ENCODE measurements around the gene CSMD2. TPM values are rescaled to one million over a fixed set of nuclear protein-coding genes. Genes with fewer than 3 reads are reported as not detected.

CSMD2 gene
- total RNA-seq, 1 experiment from 2014 or later: 0.22 TPM

GRCh38 chr1:33818071-33818470, 347.0 kb downstream of the CSMD2 start:
- POLR2A ChIA-PET: no interaction called here
- no peak for ATAC-seq

GRCh38 chr1:33815061-33815460, 350.0 kb downstream of the CSMD2 start:
- Histone ChIP-seq H3K4me1 (ENCODE audit: control insufficient read depth in 1 of 2, insufficient read depth in 2 of 2, low read length in 2 of 2) (no peaks in the 10 kb centered on the region), H3K4me2 (ENCODE audit: low read length) (no peak overlapping the region), H4K20me1 (ENCODE audit: insufficient read depth) (no peaks in the 10 kb centered on the region), H3K4me3 (replicated peaks in 1 of 2; ENCODE audit: low read depth in 1 of 2, low read length in 2 of 2) (no peak overlapping the region), H3K79me2 (ENCODE audit: insufficient read depth, low read length) (no peaks in the 10 kb centered on the region), H3K9ac (ENCODE audit: low read length) (no peak overlapping the region), H3K27me3 (ENCODE audit: insufficient read depth, low read length) (peaks cover 48% of the 10 kb centered on the region), H2AFZ (ENCODE audit: low read depth, low read length, poor library complexity, severe bottlenecking) (no peak overlapping the region), H3K36me3 (ENCODE audit: control insufficient read depth in 1 of 2, insufficient read depth in 2 of 2, low read length in 2 of 2) (no peaks in the 10 kb centered on the region), H3K9me3 (ENCODE audit: control insufficient read depth in 1 of 2, insufficient read depth in 1 of 2, low read depth in 1 of 2, low read length in 2 of 2) (no peaks in the 10 kb centered on the region), H3K9me2 (ENCODE audit: insufficient read depth) (no peaks in the 10 kb centered on the region), H3K27ac (ENCODE audit: low read depth, low read length) (no peak overlapping the region)
- ChIA-PET RAD21 (ENCODE audit: low non-redundant PET in 1 of 2, low total read pairs in 2 of 2, uncharacterized antibody in 2 of 2, unreplicated experiment in 2 of 2) (no interaction called here), CTCF (no interaction called here), POLR2A (no interaction called here)
- ATAC-seq: no peak
- intact Hi-C loops (cut with micrococcal nuclease): no loop called here
- DNase-seq (ENCODE audit: low read depth, low spot score): no peak
- no TSS peak for BruUV-seq (replicated peaks)
- no peak for TF ChIP-seq SRF (IDR thresholded peaks at IDR 0.05; ENCODE audit: low read depth)
- TF ChIP-seq EZH2phosphoT487 (IDR thresholded peaks at IDR 0.05; ENCODE audit: borderline replicate concordance): no peak
- TF ChIP-seq EZH2 (IDR thresholded peaks at IDR 0.05): no peak
- TF ChIP-seq FOSL1 (IDR thresholded peaks at IDR 0.05; ENCODE audit: low read depth): no peak
- TF ChIP-seq ELF1 (IDR thresholded peaks at IDR 0.05; ENCODE audit: borderline replicate concordance, low read depth): no peak
- no peak for TF ChIP-seq EGR1 (IDR thresholded peaks at IDR 0.05; ENCODE audit: low read depth)
- no peak for TF ChIP-seq POLR2AphosphoS5 (IDR thresholded peaks at IDR 0.05; ENCODE audit: low read depth, low read length)
- no peak for TF ChIP-seq CEBPB (IDR thresholded peaks at IDR 0.05; ENCODE audit: low read depth)
- TF ChIP-seq REST (IDR thresholded peaks at IDR 0.05; ENCODE audit: low read depth): no peak
- TF ChIP-seq, protein P1, sequence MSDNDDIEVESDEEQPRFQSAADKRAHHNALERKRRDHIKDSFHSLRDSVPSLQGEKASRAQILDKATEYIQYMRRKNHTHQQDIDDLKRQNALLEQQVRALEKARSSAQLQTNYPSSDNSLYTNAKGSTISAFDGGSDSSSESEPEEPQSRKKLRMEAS (IDR thresholded peaks at IDR 0.05): no peak
- TF ChIP-seq CTCF (IDR thresholded peaks at IDR 0.05 in 2 of 3, conservative IDR thresholded peaks at IDR 0.05 in 1 of 3; ENCODE audit: borderline replicate concordance in 1 of 3, insufficient read depth in 1 of 3, low read depth in 2 of 3, low read length in 2 of 3): no peak

More at GRCh38 chr1:33818071-33818470, 347.0 kb downstream of the CSMD2 start:
- no peak overlapping the region for H3K9ac ChIP-seq (ENCODE audit: low read length)
- no TSS peak for BruUV-seq (replicated peaks)
- no peak overlapping the region for H3K27ac ChIP-seq (ENCODE audit: low read depth, low read length)
- H3K4me3 ChIP-seq (replicated peaks in 1 of 2; ENCODE audit: low read depth in 1 of 2, low read length in 2 of 2): no peak overlapping the region
- no peaks in the 10 kb centered on the region for H3K36me3 ChIP-seq (ENCODE audit: control insufficient read depth in 1 of 2, insufficient read depth in 2 of 2, low read length in 2 of 2)
- TF ChIP-seq EZH2phosphoT487 (IDR thresholded peaks at IDR 0.05; ENCODE audit: borderline replicate concordance) (no peak), CBX3 (IDR thresholded peaks at IDR 0.05; ENCODE audit: low read depth) (no peak), SP1 (IDR thresholded peaks at IDR 0.05; ENCODE audit: low read depth) (no peak), POLR2AphosphoS5 (IDR thresholded peaks at IDR 0.05; ENCODE audit: low read depth, low read length) (no peak), SRF (IDR thresholded peaks at IDR 0.05; ENCODE audit: low read depth) (no peak), TCF7L2 (IDR thresholded peaks at IDR 0.05; ENCODE audit: borderline replicate concordance, extremely low read depth, insufficient read depth, insufficient read length) (no peak), RAD21 (IDR thresholded peaks at IDR 0.05; ENCODE audit: low read depth) (no peak), YY1 (IDR thresholded peaks at IDR 0.05; ENCODE audit: extremely low read depth, insufficient replicate concordance, low read depth, low read length) (no peak), CEBPB (IDR thresholded peaks at IDR 0.05; ENCODE audit: low read depth) (no peak), ELF1 (IDR thresholded peaks at IDR 0.05; ENCODE audit: borderline replicate concordance, low read depth) (no peak), ATF3 (IDR thresholded peaks at IDR 0.05) (no peak)
- no peaks in the 10 kb centered on the region for H3K4me1 ChIP-seq (ENCODE audit: control insufficient read depth in 1 of 2, insufficient read depth in 2 of 2, low read length in 2 of 2)
- no peaks in the 10 kb centered on the region for H4K20me1 ChIP-seq (ENCODE audit: insufficient read depth)
- no peak overlapping the region for H3K4me2 ChIP-seq (ENCODE audit: low read length)
- H2AFZ ChIP-seq (ENCODE audit: low read depth, low read length, poor library complexity, severe bottlenecking): no peak overlapping the region
- no peaks in the 10 kb centered on the region for H3K9me3 ChIP-seq (ENCODE audit: control insufficient read depth in 1 of 2, insufficient read depth in 1 of 2, low read depth in 1 of 2, low read length in 2 of 2)
- DNase-seq (ENCODE audit: low read depth, low spot score): no peak
- intact Hi-C loops (cut with micrococcal nuclease): no loop called here
- CTCF ChIA-PET: no interaction called here
- H3K79me2 ChIP-seq (ENCODE audit: insufficient read depth, low read length): no peaks in the 10 kb centered on the region
- RAD21 ChIA-PET (ENCODE audit: low non-redundant PET in 1 of 2, low total read pairs in 2 of 2, uncharacterized antibody in 2 of 2, unreplicated experiment in 2 of 2): no interaction called here
- H3K27me3 ChIP-seq (ENCODE audit: insufficient read depth, low read length): peaks cover 67% of the 10 kb centered on the region
- H3K9me2 ChIP-seq (ENCODE audit: insufficient read depth): no peaks in the 10 kb centered on the region
